CD1c-positive myeloid dendritic cell (primary cell): ENCODE results near the gene KSR1.
"Not testable (repeated sequence)": the region's sequence is repeated elsewhere in the genome, so short reads cannot be mapped to it uniquely, and the experiment has no call there.

Experiments used
- DNase-seq: peaks from one replicate; pipeline ENCODE4 v3.0.0-alpha.2; 2016; ENCODE audit errors: extremely low spot score

Gene KSR1

GRCh38 chr17:27656620-27657019, 200.4 kb downstream of the KSR1 start:
- not testable (repeated sequence) for DNase-seq

- no peak for DNase-seq
Measured at GRCh38 chr17:27657620-27658019, 201.4 kb downstream of the KSR1 start.

GRCh38 chr17:27659683-27660082, 203.4 kb downstream of the KSR1 start:
- no peak for DNase-seq

GRCh38 chr17:27660436-27660835, 204.2 kb downstream of the KSR1 start:
- no peak for DNase-seq

GRCh38 chr17:27663936-27664605, 207.8 kb downstream of the KSR1 start:
- no peak for DNase-seq

DNA sequence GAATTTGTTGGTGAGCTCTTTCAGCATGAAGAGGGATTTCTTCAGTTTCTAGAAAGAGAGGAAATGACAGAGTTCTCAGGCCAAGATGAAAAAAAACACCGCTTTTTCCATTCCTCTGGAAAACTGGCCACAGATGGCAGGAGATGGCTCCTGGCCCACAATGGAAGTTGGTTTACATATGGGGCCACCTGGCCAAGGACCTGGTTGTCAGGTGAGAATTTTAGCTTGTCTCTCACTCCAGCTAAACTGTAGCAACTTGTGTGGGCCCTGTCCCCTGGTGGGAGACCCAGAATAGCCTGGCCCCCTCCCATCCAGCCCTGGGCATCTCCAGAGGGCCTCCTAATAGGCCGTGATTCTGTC, 208.3 kb downstream of the KSR1 start:
- no peak for DNase-seq

GRCh38 chr17:27665549-27665948, 209.3 kb downstream of the KSR1 start:
- no peak for DNase-seq

- not testable (repeated sequence) for DNase-seq
Measured at GRCh38 chr17:27666270-27666669, 210.0 kb downstream of the KSR1 start.

DNA sequence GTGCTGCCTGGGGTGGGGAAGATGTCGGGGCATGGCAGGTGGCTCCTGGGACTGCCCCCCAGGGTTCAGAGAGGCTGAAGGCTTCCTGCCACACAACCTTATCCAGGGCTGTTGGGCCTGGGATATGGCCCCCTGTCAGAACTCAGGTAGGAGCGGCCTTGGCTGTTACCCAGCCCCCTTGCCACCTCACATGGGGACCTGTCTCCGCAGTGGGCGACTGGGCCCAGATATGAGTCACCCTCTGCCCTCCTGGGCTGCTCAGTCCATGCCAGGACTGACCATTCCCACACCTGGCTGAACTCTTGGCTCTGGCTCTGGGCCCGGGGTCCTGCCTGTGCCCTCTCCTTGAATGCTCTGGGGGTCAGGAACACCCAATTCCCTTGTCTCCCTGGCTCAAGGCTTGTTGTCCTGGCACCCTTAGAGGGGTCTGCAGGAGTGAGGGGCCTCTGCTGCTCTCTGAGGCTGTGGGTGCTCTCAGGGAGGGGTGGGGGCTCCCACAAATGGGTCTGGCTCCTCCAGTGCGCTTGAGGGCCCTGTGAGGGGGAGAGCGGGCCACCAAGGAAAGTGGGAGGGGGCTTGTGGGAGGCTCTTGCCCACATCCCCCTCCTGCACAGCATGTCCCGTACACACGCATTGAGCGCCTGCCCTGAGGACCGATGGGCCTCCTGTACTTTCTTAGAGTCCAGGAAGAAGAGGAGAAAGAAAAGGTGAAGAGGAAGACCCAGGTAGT, 210.7 kb downstream of the KSR1 start:
- DNase-seq, result no peak

DNA sequence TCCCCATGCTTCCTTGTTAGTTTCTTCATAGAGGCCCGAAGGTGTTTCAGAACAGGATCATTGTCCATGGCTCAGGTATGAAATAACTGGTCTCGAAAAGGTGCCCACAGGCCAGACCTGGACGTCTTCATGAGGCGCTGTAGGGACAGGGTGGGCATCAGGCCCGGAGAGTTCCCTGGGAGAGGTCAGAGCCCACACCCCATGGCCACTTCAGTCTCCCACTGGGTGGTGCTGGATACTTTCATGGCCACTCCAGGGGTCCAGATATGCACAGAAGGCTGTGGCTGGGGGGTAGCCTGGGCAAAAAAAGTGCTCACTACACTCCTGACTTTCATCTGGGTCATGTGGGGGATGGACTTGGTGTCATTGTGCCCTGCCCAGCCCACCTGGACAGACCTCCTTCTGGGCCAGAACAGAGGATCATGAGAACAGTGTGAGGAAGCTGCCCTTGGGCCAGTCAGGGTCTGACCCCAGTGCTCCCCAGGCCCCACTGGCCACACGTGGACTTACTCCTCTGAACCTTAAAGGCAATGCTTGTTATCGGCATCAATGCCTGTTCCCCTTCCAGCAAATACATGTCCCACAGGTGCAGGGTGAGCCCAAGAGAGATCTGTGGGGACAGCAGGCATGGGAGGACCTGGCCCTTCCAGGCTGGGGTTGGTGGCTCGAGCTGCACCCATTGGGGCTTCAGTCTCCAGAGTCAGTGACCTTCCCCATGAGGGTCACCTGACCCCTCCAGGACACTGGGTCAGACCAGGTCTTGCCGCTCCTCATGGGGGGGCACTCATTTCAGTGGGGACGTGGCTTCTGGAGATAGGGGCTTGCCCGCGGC, 211.6 kb downstream of the KSR1 start:
- DNase-seq, result no peak

- no peak for DNase-seq
Measured at GRCh38 chr17:27668488-27668823, 212.2 kb downstream of the KSR1 start.

DNA sequence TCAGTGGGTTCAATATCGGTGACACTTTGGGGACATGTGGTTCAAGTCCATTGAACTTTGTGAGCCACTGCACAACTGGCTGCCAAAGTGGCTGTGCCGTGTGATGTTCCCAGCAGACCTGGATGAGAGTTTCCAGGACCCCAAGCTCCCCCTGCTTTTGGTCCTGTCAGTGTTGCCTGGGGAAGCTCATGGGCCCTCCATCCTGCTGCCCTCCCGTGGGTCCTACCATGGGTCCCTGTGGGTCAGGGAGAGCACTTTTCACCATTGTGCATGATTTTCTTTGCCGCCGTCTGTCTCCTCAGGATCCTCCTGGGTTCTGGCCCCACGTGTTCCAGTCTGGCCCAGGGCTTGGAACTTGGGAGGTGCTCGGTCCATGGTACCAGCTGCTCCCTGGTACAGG, 212.9 kb downstream of the KSR1 start:
- no peak for DNase-seq

- DNase-seq, result no peak
Measured at GRCh38 chr17:27669850-27670249, 213.6 kb downstream of the KSR1 start.

DNA sequence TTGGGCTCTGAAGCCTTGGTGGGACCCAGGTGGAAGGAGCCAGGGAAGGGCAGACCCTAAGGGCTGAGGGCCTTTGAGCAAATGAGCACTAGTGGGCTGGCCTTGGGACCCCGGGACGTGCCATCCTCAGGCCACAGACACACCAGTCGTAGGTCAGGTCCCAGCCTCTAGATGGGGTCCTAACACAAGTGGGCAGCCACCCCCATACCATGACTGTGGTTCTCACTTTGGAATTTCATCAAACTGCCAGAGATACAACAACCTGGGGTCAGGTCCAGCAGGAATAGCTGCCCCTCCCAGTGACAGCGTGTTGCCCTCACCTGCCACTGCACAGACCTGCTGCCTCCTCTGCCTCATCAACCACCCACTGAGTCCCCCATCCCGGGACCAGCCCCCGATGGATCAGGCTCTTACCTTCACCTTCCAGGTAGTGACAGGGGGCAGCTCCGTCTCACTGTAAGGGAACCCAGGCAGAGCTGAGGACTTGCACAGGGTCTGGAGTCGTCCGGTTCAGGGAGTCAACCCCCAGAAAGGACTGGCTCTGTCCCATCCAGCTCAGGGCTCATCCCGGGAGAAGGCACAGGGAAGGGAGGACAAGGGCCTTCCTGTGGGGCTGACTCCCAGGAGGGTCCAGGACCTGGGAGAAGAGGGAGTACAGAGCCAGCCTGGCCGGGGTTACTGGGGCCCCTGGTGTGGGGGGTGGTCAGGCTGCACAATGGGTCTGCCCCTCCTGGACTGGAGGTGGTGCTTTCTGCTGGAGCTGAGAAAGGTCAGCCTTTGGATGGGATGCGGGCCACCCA, 214.7 kb downstream of the KSR1 start:
- no peak for DNase-seq

DNA sequence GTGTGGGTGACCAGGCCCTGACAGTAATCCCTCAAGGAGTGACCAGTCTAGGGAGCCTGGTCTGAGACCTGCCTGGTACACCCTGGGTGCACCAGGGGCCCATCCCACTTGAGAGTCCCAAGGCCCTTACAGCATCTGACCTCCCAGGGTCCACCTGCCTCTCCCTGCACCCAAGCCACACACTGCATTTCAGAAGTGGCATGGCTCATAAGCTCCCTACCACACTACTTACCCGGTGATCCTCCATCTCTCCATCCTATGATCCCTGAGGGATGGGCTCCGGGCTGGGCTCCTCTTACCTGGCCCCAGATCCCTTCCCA, 215.3 kb downstream of the KSR1 start:
- DNase-seq, result no peak

GRCh38 chr17:27671977-27672480, 215.8 kb downstream of the KSR1 start:
- DNase-seq, result not testable (repeated sequence)

DNA sequence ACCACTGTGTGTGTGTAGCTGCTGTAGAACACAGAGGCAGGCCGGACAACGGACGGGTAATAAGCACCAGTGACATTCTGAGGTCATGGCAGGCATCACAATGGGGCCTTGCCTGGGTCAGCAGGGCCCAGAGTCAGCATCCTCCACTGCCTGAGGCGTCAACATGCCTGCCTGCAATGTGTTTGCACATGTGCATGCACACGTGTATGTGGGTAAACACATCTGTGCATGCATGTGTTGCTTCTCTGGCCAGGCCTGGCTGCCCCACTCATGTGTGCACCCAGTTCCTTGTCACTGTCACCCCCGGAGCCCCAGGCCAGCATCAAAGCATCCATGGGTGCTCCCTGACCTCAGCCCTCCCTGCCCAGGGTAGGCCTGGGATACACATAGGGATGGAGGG, 218.1 kb downstream of the KSR1 start:
- DNase-seq, result no peak
